Right lobe of liver (tissue), 4 donors: Measurements from ENCODE around the gene PIEZO2.

ENCODE experiments used
- POLR2A ChIP-seq: fragments of 450-650 bp; IDR thresholded peaks from one replicate; pipeline ENCODE4 v1.6.1; 2017; ENCODE audit warnings: antibody characterized with exemption, mild to moderate bottlenecking
- TF ChIP-seq, protein P1 (sequence below), 4 donors: fragments of 200-600 bp in 3 of 4; fragments of 450-650 bp in 1 of 4; IDR thresholded peaks; one replicate each; pipeline versions ENCODE4 v1.5.1 to v1.8.0; 2016 to 2022; ENCODE audit warnings: antibody characterized with exemption in 4 of 4, mild to moderate bottlenecking in 2 of 4
- donor health status: DM: no; HTN: no; CAD: no.
- donor health status: DM: no; HTN: no; CAD: no.
- donor health status: DM: no; HTN: yes; CAD: no.

DNA sequence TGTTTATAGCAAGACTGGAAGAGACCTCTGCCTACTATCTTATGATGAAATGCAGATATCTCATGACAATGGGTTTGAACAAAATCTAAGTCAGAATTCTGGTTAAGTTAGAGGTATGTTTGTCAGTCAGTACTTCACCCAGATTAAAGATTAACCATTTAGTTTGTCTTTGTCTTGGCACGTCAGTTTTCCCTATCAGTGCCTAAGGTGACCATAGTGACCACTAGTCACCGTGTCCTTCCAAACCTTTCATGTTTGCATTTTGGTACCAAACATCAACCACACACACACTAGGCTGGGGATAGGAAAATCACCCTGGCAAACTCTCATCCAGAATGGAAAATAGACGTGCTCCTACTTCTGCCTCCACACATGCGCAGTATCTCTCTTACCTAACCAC, 248.9 kb downstream of the PIEZO2 start:
- TF ChIP-seq, protein P1, sequence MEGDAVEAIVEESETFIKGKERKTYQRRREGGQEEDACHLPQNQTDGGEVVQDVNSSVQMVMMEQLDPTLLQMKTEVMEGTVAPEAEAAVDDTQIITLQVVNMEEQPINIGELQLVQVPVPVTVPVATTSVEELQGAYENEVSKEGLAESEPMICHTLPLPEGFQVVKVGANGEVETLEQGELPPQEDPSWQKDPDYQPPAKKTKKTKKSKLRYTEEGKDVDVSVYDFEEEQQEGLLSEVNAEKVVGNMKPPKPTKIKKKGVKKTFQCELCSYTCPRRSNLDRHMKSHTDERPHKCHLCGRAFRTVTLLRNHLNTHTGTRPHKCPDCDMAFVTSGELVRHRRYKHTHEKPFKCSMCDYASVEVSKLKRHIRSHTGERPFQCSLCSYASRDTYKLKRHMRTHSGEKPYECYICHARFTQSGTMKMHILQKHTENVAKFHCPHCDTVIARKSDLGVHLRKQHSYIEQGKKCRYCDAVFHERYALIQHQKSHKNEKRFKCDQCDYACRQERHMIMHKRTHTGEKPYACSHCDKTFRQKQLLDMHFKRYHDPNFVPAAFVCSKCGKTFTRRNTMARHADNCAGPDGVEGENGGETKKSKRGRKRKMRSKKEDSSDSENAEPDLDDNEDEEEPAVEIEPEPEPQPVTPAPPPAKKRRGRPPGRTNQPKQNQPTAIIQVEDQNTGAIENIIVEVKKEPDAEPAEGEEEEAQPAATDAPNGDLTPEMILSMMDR (IDR thresholded peaks at IDR 0.05), result no peak
- no peak for TF ChIP-seq POLR2A
